C4-2B (cell line): ENCODE results near the gene PPP6R3.

Experiments
- H3K27ac ChIP-seq: fragments of 450-650 bp; 2 replicates; pipeline ENCODE4 v1.5.1; 2017
- ZFX ChIP-seq: fragments of 450-650 bp; IDR thresholded peaks from 2 replicates; pipeline ENCODE4 v1.6.1; 2017
- TF ChIP-seq, protein P1 (sequence below): fragments of 450-650 bp; conservative IDR thresholded peaks from 2 replicates; pipeline ENCODE4 v1.5.1; 2017; ENCODE audit warnings: mild to moderate bottlenecking

The PPP6R3 gene

DNA sequence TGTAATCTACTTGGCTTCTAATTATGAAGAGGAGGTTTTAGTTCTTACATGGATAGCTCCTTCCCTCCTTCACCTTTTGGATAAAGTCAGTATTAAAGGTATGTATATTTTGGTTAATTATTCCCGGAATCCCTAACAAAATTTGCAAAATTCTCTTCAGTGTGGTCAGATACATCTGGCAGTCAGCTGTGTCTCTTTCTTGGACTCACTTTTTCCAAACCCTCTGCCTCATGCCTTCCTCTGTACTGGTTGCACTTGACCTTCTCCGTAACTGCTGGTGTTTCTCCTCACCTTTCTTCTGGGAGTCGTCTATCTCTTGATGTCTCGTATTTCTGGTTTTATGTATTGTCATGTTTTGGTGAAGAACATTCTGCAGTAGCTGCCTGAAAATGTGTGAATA is 62.5 kb downstream of the PPP6R3 start:
- TF ChIP-seq, protein P1, sequence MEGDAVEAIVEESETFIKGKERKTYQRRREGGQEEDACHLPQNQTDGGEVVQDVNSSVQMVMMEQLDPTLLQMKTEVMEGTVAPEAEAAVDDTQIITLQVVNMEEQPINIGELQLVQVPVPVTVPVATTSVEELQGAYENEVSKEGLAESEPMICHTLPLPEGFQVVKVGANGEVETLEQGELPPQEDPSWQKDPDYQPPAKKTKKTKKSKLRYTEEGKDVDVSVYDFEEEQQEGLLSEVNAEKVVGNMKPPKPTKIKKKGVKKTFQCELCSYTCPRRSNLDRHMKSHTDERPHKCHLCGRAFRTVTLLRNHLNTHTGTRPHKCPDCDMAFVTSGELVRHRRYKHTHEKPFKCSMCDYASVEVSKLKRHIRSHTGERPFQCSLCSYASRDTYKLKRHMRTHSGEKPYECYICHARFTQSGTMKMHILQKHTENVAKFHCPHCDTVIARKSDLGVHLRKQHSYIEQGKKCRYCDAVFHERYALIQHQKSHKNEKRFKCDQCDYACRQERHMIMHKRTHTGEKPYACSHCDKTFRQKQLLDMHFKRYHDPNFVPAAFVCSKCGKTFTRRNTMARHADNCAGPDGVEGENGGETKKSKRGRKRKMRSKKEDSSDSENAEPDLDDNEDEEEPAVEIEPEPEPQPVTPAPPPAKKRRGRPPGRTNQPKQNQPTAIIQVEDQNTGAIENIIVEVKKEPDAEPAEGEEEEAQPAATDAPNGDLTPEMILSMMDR: no peak
- TF ChIP-seq ZFX: no peak
- no peak overlapping the region; the same call in 1 of the 2 replicates for H3K27ac ChIP-seq

DNA sequence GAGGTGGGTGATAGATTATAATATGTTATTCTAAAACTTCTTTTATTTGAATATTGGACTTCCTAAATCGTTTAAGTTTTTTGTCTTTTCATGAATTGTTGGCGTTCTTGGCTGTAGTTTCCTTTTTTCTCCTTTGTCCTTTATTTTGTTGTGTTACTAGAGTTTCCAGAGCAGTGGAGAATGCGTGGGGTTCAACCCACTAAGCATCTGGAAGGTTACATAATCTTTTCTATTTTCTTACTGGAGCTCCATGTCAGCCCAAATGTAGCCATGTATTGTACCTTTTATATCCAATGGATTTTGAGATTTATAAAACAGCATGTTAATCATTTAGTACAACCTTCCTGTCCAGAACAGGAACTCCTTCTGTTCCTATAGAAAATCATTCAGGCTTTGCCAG is 63.2 kb downstream of the PPP6R3 start:
- peak overlapping the region; percentile 76; the same call in 1 of the 2 replicates for H3K27ac ChIP-seq
- no peak for TF ChIP-seq ZFX
- TF ChIP-seq, protein P1: no peak

DNA sequence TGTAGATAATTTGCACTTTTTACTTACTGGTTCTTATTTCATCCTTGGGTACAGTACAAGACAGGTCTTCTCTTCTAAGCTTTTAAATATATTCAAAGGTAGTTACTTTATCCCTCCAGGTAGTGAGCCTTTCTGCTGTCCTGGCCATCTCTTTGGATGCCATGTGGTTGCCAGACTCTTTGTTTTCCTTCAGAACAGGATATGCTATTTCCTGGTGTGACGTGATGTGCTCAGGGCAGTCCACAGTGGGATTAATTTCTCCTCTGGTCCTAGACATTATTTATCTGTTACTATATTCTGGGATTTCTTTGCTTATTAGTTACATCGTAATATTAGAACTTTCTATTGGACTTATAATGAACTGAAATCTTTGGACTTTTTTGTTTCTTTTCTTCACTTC is 63.7 kb downstream of the PPP6R3 start:
- TF ChIP-seq, protein P1: no peak
- no peak for TF ChIP-seq ZFX
- peak overlapping the region; percentile 76 for H3K27ac ChIP-seq

DNA sequence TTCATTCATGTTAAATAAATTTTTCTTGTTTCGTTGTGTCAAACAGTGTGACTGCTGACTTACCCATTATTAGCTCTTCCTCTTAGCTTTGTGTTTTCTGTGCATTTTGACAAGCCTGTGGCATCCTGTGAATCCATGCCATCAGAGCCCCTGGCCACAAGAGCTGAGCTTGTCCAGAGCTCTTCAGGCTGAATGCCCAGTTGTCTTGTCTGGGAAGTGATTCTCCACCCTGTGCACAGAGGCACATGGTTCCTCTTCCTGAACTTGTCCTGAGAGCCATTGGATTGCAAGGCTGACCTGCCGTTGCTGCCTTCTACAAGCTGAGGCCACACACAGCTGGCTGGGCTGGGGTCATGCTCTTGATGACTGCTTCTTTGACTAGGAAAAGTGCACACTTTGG is 64.1 kb downstream of the PPP6R3 start:
- H3K27ac ChIP-seq: peak overlapping the region; percentile 76
- no peak for TF ChIP-seq ZFX
- TF ChIP-seq, protein P1: no peak

DNA sequence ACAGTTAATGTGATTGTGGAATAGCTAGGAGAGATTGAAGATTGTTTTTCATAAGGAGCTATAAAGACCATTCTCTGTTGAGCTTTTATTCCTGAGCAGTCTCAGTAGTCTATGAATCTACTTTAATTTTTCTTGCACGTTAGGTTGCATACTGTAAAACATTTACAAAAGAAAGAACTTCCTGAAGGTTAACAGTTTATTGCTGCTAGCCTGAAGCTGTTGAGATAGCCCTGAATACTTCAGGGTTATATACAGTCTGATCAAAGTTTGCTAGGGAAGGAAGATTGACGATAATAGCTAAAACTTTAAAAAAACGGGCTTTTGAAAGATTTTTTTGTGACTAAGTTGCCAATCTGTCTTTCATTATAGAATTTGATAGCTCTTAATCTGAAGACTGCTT is 64.8 kb downstream of the PPP6R3 start:
- TF ChIP-seq, protein P1: no peak
- no peak for TF ChIP-seq ZFX
- no peak overlapping the region for H3K27ac ChIP-seq

DNA sequence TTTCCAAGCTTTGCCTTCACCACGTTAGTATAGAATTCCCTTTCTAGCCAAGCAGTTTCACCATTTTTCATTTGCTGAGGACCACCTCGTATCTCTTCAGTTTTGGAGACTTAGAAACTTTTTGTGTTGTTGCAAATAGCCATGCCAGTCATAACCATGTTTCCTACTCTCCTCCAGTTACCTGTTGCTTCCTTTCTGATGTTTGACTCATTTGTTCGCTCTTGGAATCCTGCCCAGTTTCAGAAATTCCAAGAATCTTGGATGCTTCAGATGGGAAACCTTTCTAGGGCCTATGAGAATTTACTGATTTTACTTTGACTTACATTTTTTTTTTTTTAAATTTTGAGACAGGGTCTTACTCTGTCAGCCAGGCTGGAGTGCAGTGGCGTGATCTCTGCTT is 65.4 kb downstream of the PPP6R3 start:
- no peak overlapping the region for H3K27ac ChIP-seq
- no peak for TF ChIP-seq ZFX
- TF ChIP-seq, protein P1: no peak

DNA sequence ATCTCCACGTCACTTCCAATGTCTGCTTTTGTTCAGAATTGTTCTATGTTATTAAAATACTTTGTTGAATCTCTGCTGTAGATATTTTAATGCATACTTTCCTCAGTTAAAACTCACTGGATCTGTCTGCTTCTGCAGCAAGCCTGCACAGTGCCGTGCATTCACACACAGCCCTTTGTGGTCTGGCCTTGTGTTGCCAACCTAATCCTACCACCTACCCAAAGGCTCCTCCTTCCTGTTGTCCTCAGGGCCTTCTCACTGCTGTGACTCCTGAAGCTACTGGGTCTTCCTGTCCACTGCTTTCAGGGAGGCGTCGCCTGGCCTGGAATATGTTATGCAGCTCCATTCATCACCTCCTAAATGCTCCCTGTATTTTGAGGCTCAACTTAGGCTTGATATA is 67.0 kb downstream of the PPP6R3 start:
- no peak overlapping the region for H3K27ac ChIP-seq
- TF ChIP-seq, protein P1: no peak
- TF ChIP-seq ZFX: no peak

DNA sequence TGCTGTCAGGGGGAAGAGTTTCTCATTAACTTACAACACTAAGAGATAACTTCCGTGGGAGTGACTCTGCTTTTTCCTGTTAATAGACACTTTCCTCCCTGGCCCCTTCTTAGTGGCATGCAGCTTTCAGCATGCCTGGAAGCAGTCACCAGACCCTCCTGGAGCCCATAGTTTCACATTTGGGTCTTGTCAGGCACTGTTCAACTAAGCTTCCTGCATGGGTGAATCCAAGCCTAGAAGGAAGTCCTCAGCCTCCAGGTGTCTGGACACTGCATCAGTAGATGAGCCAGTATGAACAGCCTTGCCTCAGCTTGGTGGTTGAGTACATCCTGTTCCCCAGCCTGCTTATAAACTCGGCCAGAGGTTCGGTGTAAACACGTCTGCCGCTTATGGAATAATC is 68.1 kb downstream of the PPP6R3 start:
- H3K27ac ChIP-seq: peak overlapping the region; percentile 15; the same call in 1 of the 2 replicates
- no peak for TF ChIP-seq ZFX
- TF ChIP-seq, protein P1: no peak
